B cell (primary cell): ENCODE data around the gene AKAP11. TPM values are rescaled to one million over a fixed set of nuclear protein-coding genes. Genes with fewer than 3 reads are reported as not detected.

Experiments
- ATAC-seq: fragments of 200-7000 bp; cut with Tn5 transposase; one replicate; pipeline ENCODE4 v1.10.0; 2021; ENCODE audit warnings: low read depth, mild to moderate bottlenecking, moderate number of reproducible peaks, moderate library complexity
- CTCF ChIA-PET: fragments of 350-600 bp; sonication (Branson Sonifier 250); formaldehyde crosslinking; loops from one replicate; lab custom pipeline; 2021; ENCODE audit warnings: antibody characterized with exemption, inconsistent platforms; lab: Charles Lee
- POLR2A ChIA-PET: fragments of 350-600 bp; sonication (Branson Sonifier 250); formaldehyde crosslinking; loops from one replicate; lab custom pipeline; 2021; ENCODE audit warnings: antibody characterized with exemption; lab: Charles Lee
- DNase-seq: peaks from one replicate; pipeline ENCODE4 v3.0.0; 2013
- H2AFZ ChIP-seq: 2 replicates; pipeline ENCODE4 v1.6.1; 2012; ENCODE audit warnings: mild to moderate bottlenecking, low read depth, low read length; ENCODE audit not compliant: insufficient read depth, poor library complexity, severe bottlenecking
- H3K27ac ChIP-seq, 2 donors: 1 replicate in 1 of 2; 2 replicates in 1 of 2; pipeline ENCODE4 v1.5.1; 2012 to 2013; ENCODE audit warnings: low read length in 2 of 2, mild to moderate bottlenecking in 2 of 2, moderate library complexity in 1 of 2
- H3K27me3 ChIP-seq, 4 experiments: fragments of 200-600 bp in 1 of 4; sonication (generic) in 1 of 4; replicated peaks in 1 of 4; 1 replicate in 2 of 4; 2 replicates in 2 of 4; pipeline versions ENCODE4 v1.6.1 to v1.7.0; 2013 to 2016; ENCODE audit warnings: low read length in 3 of 4, mild to moderate bottlenecking in 2 of 4, mixed read lengths in 1 of 4, moderate library complexity in 1 of 4; ENCODE audit not compliant: insufficient read depth in 4 of 4, control insufficient read depth in 3 of 4; ENCODE audit errors: control extremely low read depth in 1 of 4
- H3K36me3 ChIP-seq, 2 experiments: replicated peaks in 1 of 2; 1 replicate in 1 of 2; 2 replicates in 1 of 2; pipeline versions ENCODE4 v1.6.1 to v1.7.1; 2013; ENCODE audit warnings: low read length in 1 of 2; ENCODE audit not compliant: insufficient read depth in 2 of 2, control insufficient read depth in 1 of 2; ENCODE audit errors: control extremely low read depth in 1 of 2, extremely low read depth in 1 of 2
- H3K4me1 ChIP-seq, 2 donors: fragments of 200-600 bp in 1 of 2; sonication (generic) in 1 of 2; 1 replicate in 1 of 2; 2 replicates in 1 of 2; pipeline versions ENCODE4 v1.5.1 to v1.6.1; 2013 to 2017; ENCODE audit warnings: low read length in 2 of 2; ENCODE audit not compliant: control insufficient read depth in 2 of 2, insufficient read depth in 2 of 2
- H3K4me2 ChIP-seq: replicated peaks from 2 replicates; pipeline ENCODE3; 2012; ENCODE audit warnings: mild to moderate bottlenecking, low read depth, low read length; ENCODE audit not compliant: poor library complexity, severe bottlenecking
- H3K4me3 ChIP-seq, 5 experiments: fragments of 200-600 bp in 1 of 5; sonication (generic) in 1 of 5; 1 replicate in 3 of 5; 2 replicates in 2 of 5; pipeline versions ENCODE4 v1.5.1 to v1.7.0; 2011 to 2016; ENCODE audit warnings: low read length in 4 of 5, mild to moderate bottlenecking in 4 of 5, low read depth in 2 of 5, control low read depth in 1 of 5, moderate library complexity in 1 of 5; ENCODE audit not compliant: insufficient read depth in 1 of 5; ENCODE audit errors: control extremely low read depth in 1 of 5, extremely low read depth in 1 of 5
- H3K79me2 ChIP-seq: fragments of 200-600 bp; sonication (generic); one replicate; pipeline ENCODE4 v1.6.0; 2016; ENCODE audit warnings: low read length; ENCODE audit not compliant: control insufficient read depth, insufficient read depth
- H3K9ac ChIP-seq: fragments of 200-600 bp; sonication (generic); 2 replicates; pipeline ENCODE4 v1.6.1; 2017; ENCODE audit warnings: mild to moderate bottlenecking, low read length, moderate library complexity
- H3K9me3 ChIP-seq, 3 donors: one replicate each; pipeline versions ENCODE4 v1.6.1 to v1.7.1; 2013; ENCODE audit warnings: low read length in 2 of 3; ENCODE audit not compliant: control insufficient read depth in 2 of 3, insufficient read depth in 1 of 3; ENCODE audit errors: control extremely low read depth in 1 of 3
- H4K20me1 ChIP-seq: 2 replicates; pipeline ENCODE4 v1.6.0; 2012; ENCODE audit warnings: mild to moderate bottlenecking, low read length; ENCODE audit not compliant: insufficient read depth, control insufficient read depth, poor library complexity, severe bottlenecking
- H3K27ac Mint-ChIP-seq: one replicate; pipeline ENCODE4 v1.8.0; 2021; ENCODE audit warnings: mixed read lengths
- H3K27me3 Mint-ChIP-seq: one replicate; pipeline ENCODE4 v1.8.0; 2021; ENCODE audit warnings: mixed read lengths
- H3K4me1 Mint-ChIP-seq: one replicate; pipeline ENCODE4 v1.8.0; 2021; ENCODE audit warnings: mixed read lengths
- H3K4me3 Mint-ChIP-seq: one replicate; pipeline ENCODE4 v1.8.0; 2021; ENCODE audit warnings: mixed read lengths
- H3K9me3 Mint-ChIP-seq: one replicate; pipeline ENCODE4 v1.8.0; 2022; ENCODE audit warnings: mixed read lengths; ENCODE audit not compliant: insufficient read depth
- EZH2 ChIP-seq: IDR thresholded peaks from 2 replicates; pipeline ENCODE4 v1.6.1; 2012; ENCODE audit warnings: borderline replicate concordance, low read depth, mild to moderate bottlenecking, moderate library complexity, low read length; ENCODE audit not compliant: insufficient read depth, poor library complexity, severe bottlenecking
- WGBS: methylation state at CpG from one replicate; pipeline ENCODE4 v1.1.5; 2013; ENCODE audit warnings: missing lambda C conversion rate; ENCODE audit not compliant: insufficient coverage; 5-methylcytosine and 5-hydroxymethylcytosine counted together
- intact Hi-C: fragments of 100-400 bp; cut with micrococcal nuclease; formaldehyde crosslinking; loops from one replicate; pipeline ENCODE4 v1.10.0; 2022
- polyA minus RNA-seq: library from RNA; depleted of rRNA, polyadenylated mRNA; stranded (reverse); fragments of >200 nt; gene quantifications from 2 replicates; pipeline ENCODE4 v1.2.3, GENCODE V29; 2012
- polyA plus RNA-seq: library from polyadenylated mRNA; depleted of rRNA; stranded (reverse); fragments of >200 nt; gene quantifications from 2 replicates; pipeline ENCODE4 v1.2.3, GENCODE V29; 2012
- total RNA-seq, 2 donors: library from RNA; stranded (reverse); fragments of 120-200 nt in 1 of 2; gene quantifications; 1 replicate in 1 of 2; 2 replicates in 1 of 2; pipeline versions ENCODE4 v1.2.3 to v1.2.4, GENCODE V29; 2013 to 2022
- TF ChIP-seq, protein P1 (sequence below): fragments of 200-600 bp; IDR thresholded peaks from one replicate; pipeline ENCODE4 v1.8.0; 2022; ENCODE audit warnings: antibody characterized with exemption, mild to moderate bottlenecking

The AKAP11 gene, protein sequence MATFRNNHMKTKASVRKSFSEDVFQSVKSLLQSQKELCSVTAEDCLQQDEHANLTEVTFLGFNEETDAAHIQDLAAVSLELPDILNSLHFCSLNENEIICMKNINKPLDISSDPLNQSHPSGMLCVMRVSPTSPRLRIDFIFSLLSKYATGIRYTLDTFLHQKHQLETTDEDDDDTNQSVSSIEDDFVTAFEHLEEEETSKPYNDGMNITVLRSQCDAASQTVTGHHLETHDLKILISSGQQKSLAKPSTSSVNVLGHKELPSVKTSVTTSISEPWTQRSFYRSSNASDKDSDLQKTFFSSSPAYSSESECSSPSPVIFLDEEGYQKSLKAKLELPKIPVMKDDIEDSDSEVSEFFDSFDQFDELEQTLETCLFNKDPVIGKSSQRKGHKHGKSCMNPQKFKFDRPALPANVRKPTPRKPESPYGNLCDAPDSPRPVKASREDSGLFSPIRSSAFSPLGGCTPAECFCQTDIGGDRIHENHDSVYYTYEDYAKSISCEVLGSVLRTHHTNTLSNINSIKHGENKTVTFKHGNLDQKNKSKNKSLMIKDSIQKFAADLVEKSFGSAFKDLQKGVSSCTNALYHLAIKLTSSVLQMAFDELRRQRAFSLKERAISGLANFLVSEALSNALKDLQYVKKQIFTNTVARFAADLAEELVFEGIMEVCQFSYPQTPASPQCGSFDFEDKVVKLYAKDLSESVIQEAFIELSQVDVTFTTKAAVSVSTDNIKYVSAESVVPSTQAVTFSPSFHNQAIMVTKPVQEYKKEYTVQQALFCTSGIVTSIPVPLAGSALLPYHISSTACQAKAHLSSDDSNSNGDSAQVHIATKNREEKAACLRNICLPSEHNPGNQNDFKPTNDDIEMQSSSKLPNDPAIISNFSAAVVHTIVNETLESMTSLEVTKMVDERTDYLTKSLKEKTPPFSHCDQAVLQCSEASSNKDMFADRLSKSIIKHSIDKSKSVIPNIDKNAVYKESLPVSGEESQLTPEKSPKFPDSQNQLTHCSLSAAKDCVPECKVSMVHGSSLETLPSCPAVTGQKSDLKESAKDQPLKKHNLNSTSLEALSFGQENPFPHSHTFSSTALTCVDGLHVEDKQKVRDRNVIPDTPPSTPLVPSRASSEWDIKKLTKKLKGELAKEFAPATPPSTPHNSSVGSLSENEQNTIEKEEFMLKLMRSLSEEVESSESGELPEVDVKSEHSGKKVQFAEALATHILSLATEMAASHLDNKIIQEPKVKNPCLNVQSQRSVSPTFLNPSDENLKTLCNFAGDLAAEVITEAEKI (N-terminal part only)
- total RNA-seq (42.9 and 45.7 TPM in 2 replicates), polyA plus RNA-seq (10.2 and 16.8 TPM in 2 replicates), polyA minus RNA-seq (15.3 and 20.1 TPM in 2 replicates)
- 29.9 TPM for total RNA-seq (2013)

GRCh38 chr13:42272115-42272803, at the start of gene AKAP11:
Gene AKAP11, plus strand, starts transcription at chr13:42272152. Its CDS starts 14,197 bp downstream, at chr13:42286349.
- CTCF ChIA-PET, result interaction anchor here (0.8 to 1.8 kb wide), 3 partner anchors 28 to 106 kb away, joined by 3 to 4 read pairs (median 3); no protein-coding TSS in a partner anchor
- POLR2A ChIA-PET, result interaction anchor here (1.6 kb wide), 1 partner anchor 105 kb away, joined by 7 read pairs; no protein-coding TSS in a partner anchor
- Histone ChIP-seq H3K27me3 (no peaks in the 10 kb centered on the region), H4K20me1 (no peaks in the 10 kb centered on the region), H2AFZ (peak within 1 kb of the TSS; percentile 81), H3K4me3 (peak within 1 kb of the TSS; percentile 59 to 78 (median 72)), H3K4me1 (peaks cover 45 to 50% of the 10 kb centered on the region in 2 donors), H3K27ac (peak within 1 kb of the TSS; percentile 91 to 96), H3K9ac (peak within 1 kb of the TSS; percentile 84), H3K79me2 (peaks cover 38% of the 10 kb centered on the region), H3K4me2 (peak within 1 kb of the TSS; percentile 75), H3K9me3 (peaks cover 0 to 5% (median 0%) of the 10 kb centered on the region in 3 donors), H3K36me3 (no peaks in the 10 kb centered on the region)
- Mint-ChIP-seq H3K27me3 (no peaks in the 10 kb centered on the region), H3K4me3 (peak within 1 kb of the TSS; percentile 97), H3K4me1 (peaks cover 49% of the 10 kb centered on the region), H3K27ac (peak within 1 kb of the TSS; percentile 98), H3K9me3 (peaks cover 2% of the 10 kb centered on the region)
- ATAC-seq, result peak; percentile 29
- under 1% methylated on average over 52 of the region's 59 CpGs for WGBS
- TF ChIP-seq EZH2, result no peak
- TF ChIP-seq, protein P1, sequence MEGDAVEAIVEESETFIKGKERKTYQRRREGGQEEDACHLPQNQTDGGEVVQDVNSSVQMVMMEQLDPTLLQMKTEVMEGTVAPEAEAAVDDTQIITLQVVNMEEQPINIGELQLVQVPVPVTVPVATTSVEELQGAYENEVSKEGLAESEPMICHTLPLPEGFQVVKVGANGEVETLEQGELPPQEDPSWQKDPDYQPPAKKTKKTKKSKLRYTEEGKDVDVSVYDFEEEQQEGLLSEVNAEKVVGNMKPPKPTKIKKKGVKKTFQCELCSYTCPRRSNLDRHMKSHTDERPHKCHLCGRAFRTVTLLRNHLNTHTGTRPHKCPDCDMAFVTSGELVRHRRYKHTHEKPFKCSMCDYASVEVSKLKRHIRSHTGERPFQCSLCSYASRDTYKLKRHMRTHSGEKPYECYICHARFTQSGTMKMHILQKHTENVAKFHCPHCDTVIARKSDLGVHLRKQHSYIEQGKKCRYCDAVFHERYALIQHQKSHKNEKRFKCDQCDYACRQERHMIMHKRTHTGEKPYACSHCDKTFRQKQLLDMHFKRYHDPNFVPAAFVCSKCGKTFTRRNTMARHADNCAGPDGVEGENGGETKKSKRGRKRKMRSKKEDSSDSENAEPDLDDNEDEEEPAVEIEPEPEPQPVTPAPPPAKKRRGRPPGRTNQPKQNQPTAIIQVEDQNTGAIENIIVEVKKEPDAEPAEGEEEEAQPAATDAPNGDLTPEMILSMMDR, result no peak
- no peak for DNase-seq
- intact Hi-C loops, result loop anchor here (5.0 to 10.0 kb wide), 7 partner anchors 230 to 2003 kb away; partner anchors contain the start of genes CCDC122, FOXO1, KBTBD6 and LACC1
